Fibroblast of the aortic adventitia (primary cell): ENCODE results near the gene ARHGEF37. TPM values are rescaled to one million over a fixed set of nuclear protein-coding genes. Genes with fewer than 3 reads are reported as not detected.

Experiments used
- DNase-seq: peaks from one replicate; pipeline ENCODE4 v3.0.0-alpha.2; 2010; ENCODE audit warnings: low read depth
- H3K4me3 ChIP-seq: 2 replicates; pipeline ENCODE4 v1.5.1; 2011; ENCODE audit warnings: low read depth, mild to moderate bottlenecking, control low read depth, low read length, moderate library complexity
- CTCF ChIP-seq: IDR thresholded peaks from 2 replicates; pipeline ENCODE4 v1.5.1; 2011; ENCODE audit warnings: mild to moderate bottlenecking, low read length, control low read depth, inconsistent platforms; ENCODE audit not compliant: insufficient read depth
- total RNA-seq: library from RNA; depleted of rRNA; stranded (reverse); fragments of >200 nt; gene quantifications from 2 replicates; pipeline ENCODE4 v1.2.3, GENCODE V29; 2012; ENCODE audit warnings: low replicate concordance

Gene ARHGEF37
- total RNA-seq, 1 donor = 2.7 TPM

GRCh38 chr5:149599375-149599774 is 18.1 kb downstream of the ARHGEF37 start:
- DNase-seq = no peak
- no peak overlapping the region for H3K4me3 ChIP-seq
- no peak for TF ChIP-seq CTCF

GRCh38 chr5:149600932-149601331 is 19.6 kb downstream of the ARHGEF37 start:
- DNase-seq = no peak
- TF ChIP-seq CTCF = no peak
- H3K4me3 ChIP-seq = no peak overlapping the region

GRCh38 chr5:149603210-149603609 is 21.9 kb downstream of the ARHGEF37 start:
- H3K4me3 ChIP-seq = no peak overlapping the region
- no peak for DNase-seq
- no peak for TF ChIP-seq CTCF

- no peak for DNase-seq
- TF ChIP-seq CTCF = no peak
- H3K4me3 ChIP-seq = no peak overlapping the region
Measured at GRCh38 chr5:149603920-149604319, 22.6 kb downstream of the ARHGEF37 start.

- no peak for TF ChIP-seq CTCF
- no peak overlapping the region for H3K4me3 ChIP-seq
- no peak for DNase-seq
Measured at GRCh38 chr5:149604321-149604720, 23.0 kb downstream of the ARHGEF37 start.

GRCh38 chr5:149605354-149605997 is 24.2 kb downstream of the ARHGEF37 start:
- DNase-seq = no peak
- no peak for TF ChIP-seq CTCF
- H3K4me3 ChIP-seq = no peak overlapping the region
